Amniotic stem cell (primary cell): ENCODE measurements around the gene VAX1.
"Not testable (repeated sequence)": the region's sequence is repeated elsewhere in the genome, so short reads cannot be mapped to it uniquely, and the experiment has no call there.

Experiments
- DNase-seq: peaks from one replicate; lab custom pipeline; 2025; lab: John Stamatoyannopoulos, UW

Gene VAX1

GRCh38 chr10:117134306-117135025, 3.6 kb downstream of the VAX1 start:
- DNase-seq = no peak

DNA sequence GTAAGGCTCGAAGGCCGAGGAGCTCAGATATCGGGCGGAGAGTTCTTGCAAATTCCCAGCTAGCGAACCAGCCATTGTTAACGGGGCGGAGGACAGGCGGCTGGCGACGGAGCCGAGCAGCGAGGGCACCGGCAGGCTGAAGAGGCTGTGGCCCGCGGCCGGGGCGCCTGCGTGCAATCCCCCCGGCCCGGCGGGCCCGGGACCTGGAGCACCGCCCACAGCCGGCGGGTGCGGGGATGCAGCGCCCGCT, 4.1 kb downstream of the VAX1 start:
- DNase-seq = no peak

GRCh38 chr10:117133273-117134055, 4.6 kb downstream of the VAX1 start:
- DNase-seq = no peak

DNA sequence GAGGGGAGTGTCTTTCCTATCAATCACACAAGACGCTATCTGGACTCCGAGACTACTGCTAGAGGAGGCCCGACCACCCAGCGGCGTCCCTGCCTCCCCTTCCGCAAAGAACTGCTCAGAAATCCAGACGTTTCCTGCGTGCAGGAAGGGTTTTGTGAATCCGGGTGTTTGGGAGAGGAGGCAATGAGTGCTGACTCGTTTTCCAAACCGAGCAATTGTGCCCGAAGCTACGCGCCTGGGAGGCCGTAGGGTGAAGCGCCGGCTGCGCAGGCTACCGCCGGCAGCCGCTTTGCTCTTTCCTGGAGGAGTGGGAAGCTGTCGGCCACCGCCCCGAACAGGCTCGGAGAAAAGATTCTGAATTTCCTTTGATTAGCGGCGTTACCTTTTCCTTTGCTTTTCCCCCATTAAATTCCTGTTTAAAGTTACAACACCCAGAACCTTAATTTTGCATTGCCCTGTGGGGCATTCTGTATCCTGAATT, 5.3 kb downstream of the VAX1 start:
- DNase-seq = no peak

DNA sequence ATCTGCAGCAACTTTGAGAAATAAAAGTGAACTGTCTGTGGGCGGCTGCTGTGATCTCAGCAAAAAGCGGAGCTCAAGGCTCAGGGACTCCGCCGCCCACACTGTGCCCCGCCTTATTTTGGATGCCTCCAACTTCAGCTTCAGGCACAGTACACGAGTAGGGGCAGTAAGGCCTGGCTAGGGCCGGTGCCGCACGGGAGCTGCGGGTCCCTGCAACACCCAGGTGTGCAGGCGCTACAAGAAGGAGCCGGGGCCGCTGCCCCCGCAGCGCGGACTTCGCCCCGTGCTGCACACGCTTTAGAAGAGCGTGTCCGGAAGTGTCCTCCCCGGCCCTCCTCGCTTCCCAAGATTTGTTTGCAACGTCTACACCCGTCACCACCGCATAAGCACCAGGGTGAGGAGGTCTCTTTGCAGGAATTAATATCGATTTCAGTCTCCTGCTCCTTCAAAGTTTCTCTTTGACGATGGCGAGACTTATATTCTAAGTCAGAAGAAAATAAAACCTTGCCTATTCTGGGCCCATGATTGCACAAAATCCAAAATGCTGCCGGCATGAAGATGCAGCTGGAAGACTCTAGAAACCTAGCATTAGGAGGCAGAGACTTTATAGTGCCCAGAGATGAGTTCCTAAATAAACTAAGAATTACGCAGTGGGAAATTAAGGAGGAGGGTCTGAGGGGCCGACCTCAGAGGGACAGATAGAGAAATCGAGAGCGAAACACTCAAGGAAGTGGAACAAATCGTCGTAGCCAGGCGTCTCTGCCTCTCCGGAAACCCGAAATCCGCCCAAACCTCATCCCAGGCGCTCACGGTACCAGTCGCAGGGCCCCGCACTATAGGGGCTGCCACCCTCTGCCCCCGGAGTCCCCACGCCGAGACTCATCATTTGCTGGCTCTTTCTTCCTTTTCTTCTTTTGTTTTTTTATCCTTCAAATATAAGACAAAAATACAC, 6.4 kb downstream of the VAX1 start:
- DNase-seq = no peak

- no peak for DNase-seq
These were observed 7.2 kb downstream of the VAX1 start for GRCh38 chr10:117130862-117131375.

- DNase-seq = no peak
These were observed 7.7 kb downstream of the VAX1 start for GRCh38 chr10:117130346-117130745.

DNA sequence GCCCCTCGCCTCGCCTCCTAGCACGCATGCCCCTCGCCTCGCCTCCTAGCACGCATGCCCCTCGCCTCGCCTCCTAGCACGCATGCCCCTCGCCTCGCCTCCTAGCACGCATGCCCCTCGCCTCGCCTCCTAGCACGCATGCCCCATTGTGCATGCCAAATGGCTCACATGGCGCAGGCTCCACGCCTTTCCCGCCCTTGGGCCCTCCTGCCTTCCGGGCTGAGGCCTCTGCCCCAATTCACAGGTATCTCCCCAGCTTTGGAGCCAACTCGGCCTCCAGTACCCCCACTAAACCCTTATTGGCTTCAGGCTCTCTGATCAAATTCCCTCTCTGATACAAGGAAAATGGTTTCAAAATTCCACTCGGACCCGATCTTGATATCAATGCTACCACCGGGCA, 11.4 kb downstream of the VAX1 start:
- not testable (repeated sequence) for DNase-seq

DNA sequence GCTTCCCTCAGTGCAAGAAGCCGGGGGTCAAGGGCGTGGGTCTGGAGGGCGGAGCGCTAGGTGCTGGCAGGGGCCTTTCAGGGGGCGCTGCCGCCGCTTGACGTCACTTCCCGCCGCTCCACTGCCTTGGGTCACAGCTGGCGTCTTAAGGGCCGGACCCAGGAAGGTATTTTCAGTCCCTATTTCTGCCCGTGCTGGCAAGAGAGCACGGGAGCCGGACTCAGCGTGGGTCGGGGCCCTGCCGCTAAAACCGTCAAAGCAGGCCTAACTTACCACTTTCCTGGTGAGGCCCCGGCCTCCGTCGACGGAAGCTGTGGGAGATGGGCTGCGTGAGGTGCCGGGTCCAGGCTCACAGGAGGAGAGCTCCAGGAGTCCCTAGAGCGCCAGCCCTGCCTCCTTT, 12.0 kb downstream of the VAX1 start:
- DNase-seq = no peak

- no peak for DNase-seq
These were observed 25.9 kb downstream of the VAX1 start for GRCh38 chr10:117112220-117112619.

GRCh38 chr10:117107238-117107637, 30.8 kb downstream of the VAX1 start:
- DNase-seq = no peak

- no peak for DNase-seq
These were observed 41.4 kb downstream of the VAX1 start for GRCh38 chr10:117096599-117097201.

GRCh38 chr10:117094856-117095255, 43.2 kb downstream of the VAX1 start:
- no peak for DNase-seq

- DNase-seq = no peak
These were observed 45.7 kb downstream of the VAX1 start for GRCh38 chr10:117092386-117092785.

- DNase-seq = no peak
These were observed 47.2 kb downstream of the VAX1 start for GRCh38 chr10:117090834-117091233.

GRCh38 chr10:117087521-117087920, 50.5 kb downstream of the VAX1 start:
- DNase-seq = no peak

DNA sequence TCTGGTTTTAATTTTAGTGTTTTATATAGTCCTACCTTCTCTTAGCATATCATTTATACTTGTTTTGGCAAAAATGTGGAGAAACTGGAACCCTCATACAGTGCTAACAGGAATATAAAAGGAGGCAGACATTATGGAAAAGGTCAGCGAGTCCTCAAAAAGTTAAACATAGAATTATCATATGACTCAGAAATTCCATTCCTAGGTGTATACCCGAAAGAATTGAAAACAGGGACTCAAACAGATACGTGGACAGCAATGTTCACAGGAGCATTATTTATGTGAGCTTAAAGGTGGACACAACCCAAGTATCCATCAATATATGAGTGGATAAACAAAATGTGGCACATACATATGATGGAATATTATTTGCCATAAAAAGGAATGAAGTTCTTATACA, 51.5 kb downstream of the VAX1 start:
- no peak for DNase-seq

- not testable (repeated sequence) for DNase-seq
These were observed 53.4 kb downstream of the VAX1 start for GRCh38 chr10:117084421-117085246.
